OCI-LY1 (cell line): ENCODE results near the gene LGALS8.

Experiments
- CTCF ChIP-seq: fragments of 200-600 bp; sonication (generic), shearing (Covaris generic); IDR thresholded peaks from 2 replicates; pipeline ENCODE4 v1.5.1; 2017; ENCODE audit warnings: mild to moderate bottlenecking, antibody characterized with exemption, low read length, moderate library complexity, mixed read lengths
- EZH2 ChIP-seq: fragments of 200-600 bp; sonication (generic), shearing (Covaris generic); IDR thresholded peaks from 2 replicates; pipeline ENCODE4 v1.8.0; 2017; ENCODE audit warnings: borderline replicate concordance, mixed run types, mild to moderate bottlenecking, antibody characterized with exemption, low read length, moderate library complexity, mixed read lengths

GRCh38 chr1:236508593-236509027 lies 15.2 kb upstream of the LGALS8 start:
- TF ChIP-seq CTCF: no peak
- TF ChIP-seq EZH2: no peak
